ENCODE measurements around the gene LRRFIP1.
A peak's percentile ranks its signal among the peaks of the same experiment; 100 is the strongest.

Gene LRRFIP1

DNA sequence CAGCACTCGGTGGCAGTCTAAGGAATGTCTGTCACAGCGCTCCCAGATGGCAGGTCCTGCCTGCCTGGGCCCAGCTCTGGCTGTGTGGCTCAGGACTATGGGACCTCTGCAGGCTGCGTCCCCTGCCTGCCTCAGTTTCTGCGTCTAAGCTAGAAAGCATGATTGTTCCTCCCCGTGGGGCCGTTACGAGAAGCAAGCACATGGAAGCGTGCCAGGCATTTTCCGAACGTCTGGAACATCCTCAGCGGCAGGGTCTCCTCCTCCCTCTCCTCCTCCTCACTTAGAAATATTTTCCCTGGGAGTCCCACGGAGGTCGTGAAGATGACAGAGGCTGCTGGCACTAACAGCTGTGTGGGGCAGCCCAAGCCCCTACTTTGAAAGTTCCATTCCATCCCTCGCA, 43.3 kb downstream of the LRRFIP1 start:
- no peak overlapping the region for H3K4me3 ChIP-seq (ENCODE audit: control insufficient read depth, low read depth, low read length)
- no peak for DNase-seq (ENCODE audit: low read depth)
- TF ChIP-seq, protein P1, sequence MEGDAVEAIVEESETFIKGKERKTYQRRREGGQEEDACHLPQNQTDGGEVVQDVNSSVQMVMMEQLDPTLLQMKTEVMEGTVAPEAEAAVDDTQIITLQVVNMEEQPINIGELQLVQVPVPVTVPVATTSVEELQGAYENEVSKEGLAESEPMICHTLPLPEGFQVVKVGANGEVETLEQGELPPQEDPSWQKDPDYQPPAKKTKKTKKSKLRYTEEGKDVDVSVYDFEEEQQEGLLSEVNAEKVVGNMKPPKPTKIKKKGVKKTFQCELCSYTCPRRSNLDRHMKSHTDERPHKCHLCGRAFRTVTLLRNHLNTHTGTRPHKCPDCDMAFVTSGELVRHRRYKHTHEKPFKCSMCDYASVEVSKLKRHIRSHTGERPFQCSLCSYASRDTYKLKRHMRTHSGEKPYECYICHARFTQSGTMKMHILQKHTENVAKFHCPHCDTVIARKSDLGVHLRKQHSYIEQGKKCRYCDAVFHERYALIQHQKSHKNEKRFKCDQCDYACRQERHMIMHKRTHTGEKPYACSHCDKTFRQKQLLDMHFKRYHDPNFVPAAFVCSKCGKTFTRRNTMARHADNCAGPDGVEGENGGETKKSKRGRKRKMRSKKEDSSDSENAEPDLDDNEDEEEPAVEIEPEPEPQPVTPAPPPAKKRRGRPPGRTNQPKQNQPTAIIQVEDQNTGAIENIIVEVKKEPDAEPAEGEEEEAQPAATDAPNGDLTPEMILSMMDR (IDR thresholded peaks at IDR 0.05; ENCODE audit: control insufficient read depth, insufficient read depth, low read depth, low read length, missing control alignments), result no peak

DNA sequence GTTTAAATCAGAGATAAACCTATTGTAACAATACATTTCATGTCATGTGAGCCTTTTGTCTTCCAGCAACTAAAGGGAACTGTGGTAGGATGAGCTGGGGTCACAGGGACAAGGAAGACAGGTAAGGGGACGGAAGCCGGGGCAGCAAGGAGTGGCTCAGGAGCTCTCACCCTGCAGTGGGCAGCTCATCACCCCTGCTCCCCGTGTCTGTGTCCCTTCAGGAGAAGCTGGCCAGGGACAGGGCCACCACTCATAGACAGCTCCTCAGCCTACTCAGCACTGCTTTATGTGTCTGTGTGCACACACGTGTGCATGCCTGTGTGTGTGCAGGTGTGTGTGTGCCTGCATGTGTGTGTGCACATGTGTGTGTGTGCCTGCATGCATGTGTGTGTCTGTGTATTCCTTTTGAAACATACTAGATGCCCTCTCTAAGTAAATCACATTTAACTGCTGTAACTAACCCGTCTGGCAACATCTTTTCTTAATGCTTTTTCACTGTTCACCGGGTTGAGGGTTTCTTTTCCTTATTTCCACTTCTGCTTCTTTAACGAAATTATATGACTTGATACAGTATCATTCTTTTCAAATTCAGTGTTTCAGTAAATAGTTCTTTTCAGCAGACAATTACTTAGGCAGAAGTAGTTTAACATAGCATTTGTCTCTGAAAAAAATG, 44.2 kb downstream of the LRRFIP1 start:
- H3K4me3 ChIP-seq (ENCODE audit: control insufficient read depth, low read depth, low read length), result no peak overlapping the region

DNA sequence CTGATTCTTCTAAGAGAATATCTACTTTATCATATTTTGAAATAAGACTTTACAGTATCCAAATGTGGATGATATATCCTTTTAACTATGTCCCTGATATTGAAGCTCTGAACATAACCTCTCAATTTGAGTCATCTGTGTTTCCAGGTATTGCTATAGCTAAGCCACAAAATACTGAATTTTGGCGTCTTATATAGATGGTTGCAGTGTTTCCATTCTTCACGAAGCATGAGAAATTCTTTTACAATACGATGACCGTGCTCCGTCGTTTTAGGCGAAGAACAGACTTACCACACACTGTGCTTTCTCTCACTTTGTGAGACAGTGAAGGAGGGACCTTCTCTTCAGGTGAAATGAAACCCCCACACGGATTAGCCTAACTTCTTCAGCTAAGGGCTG, 45.3 kb downstream of the LRRFIP1 start:
- no peak for DNase-seq (ENCODE audit: low read depth)
- no peak overlapping the region for H3K4me3 ChIP-seq (ENCODE audit: control insufficient read depth, low read depth, low read length)
- TF ChIP-seq, protein P1 (IDR thresholded peaks at IDR 0.05; ENCODE audit: control insufficient read depth, insufficient read depth, low read depth, low read length, missing control alignments), result no peak

More for the DNA sequence above, 44.2 kb downstream of the LRRFIP1 start:
- no peak for DNase-seq (ENCODE audit: low read depth)
- TF ChIP-seq, protein P1 (IDR thresholded peaks at IDR 0.05; ENCODE audit: control insufficient read depth, insufficient read depth, low read depth, low read length, missing control alignments), result no peak

DNA sequence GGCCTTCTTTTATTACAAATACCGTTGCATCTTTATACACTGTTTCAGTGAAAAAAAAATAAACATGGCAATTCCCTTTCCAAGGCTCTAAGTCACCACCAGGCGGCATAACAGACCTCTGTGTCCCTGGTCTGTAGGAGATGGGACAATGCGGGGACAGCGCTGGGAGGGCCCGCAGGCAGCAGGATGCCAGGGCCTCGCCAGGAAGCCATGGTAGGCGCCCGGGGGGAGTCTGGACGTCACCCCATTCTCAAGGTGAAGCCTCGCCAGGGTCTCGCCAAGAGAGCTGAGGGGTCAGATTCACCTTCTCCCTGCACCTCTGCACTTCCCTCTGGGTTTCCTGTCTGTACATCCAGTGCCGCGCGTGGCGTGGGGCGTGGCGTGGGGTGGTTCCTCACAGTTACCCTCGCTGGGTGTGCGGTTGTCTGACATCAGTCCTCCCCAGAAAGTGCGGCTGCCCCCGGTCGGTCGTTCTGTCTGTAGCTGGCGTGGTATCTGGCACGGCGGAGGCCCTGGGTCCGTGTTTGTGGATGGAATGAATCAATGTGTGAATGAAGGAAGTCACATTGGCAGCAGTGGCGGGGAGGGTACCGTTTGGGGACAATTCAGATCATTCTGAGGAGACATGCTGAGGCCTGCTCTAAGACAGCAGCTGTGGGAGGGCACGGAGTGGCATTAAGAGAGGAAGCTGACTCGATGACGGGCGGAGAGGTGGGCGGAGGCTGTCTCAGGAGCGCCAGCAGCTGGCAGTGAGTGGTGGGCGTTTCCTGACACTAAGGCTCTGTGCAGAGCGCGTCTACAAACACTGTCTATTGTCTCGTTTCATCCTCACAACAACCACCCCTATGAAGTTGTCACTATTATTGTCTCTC, 46.0 kb downstream of the LRRFIP1 start:
- H3K4me3 ChIP-seq (ENCODE audit: control insufficient read depth, low read depth, low read length), result no peak overlapping the region
- DNase-seq (ENCODE audit: low read depth), result no peak
- TF ChIP-seq, protein P1 (IDR thresholded peaks at IDR 0.05; ENCODE audit: control insufficient read depth, insufficient read depth, low read depth, low read length, missing control alignments), result peak; percentile 60

DNA sequence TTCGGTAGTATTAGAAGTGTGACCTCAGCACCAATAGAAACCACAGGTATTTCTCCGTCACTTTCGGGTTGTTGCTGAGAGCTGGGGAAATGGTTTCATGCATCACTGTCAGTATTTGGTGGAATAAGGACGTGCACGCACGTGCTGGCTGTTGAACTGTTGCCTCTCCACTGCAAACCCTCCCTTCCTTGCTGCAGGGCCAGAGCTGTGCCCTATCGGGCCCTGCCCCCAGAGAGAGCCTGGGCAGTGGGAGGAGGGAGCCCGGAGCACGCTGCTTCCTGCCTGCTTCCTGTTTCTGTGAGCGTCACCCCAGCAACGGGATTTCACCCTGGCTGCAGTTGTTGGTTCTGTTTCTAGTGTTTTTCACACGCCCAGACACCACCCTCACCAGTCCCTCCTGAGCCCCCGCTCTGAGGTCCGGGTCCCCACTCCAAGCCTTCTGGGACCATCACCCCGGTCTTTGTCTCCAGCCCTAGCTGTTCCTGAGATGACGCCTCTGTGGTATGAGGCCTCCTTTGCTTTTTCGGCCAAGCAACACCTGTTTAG, 47.4 kb downstream of the LRRFIP1 start:
- DNase-seq (ENCODE audit: low read depth), result no peak
- TF ChIP-seq, protein P1 (IDR thresholded peaks at IDR 0.05; ENCODE audit: control insufficient read depth, insufficient read depth, low read depth, low read length, missing control alignments), result no peak

DNA sequence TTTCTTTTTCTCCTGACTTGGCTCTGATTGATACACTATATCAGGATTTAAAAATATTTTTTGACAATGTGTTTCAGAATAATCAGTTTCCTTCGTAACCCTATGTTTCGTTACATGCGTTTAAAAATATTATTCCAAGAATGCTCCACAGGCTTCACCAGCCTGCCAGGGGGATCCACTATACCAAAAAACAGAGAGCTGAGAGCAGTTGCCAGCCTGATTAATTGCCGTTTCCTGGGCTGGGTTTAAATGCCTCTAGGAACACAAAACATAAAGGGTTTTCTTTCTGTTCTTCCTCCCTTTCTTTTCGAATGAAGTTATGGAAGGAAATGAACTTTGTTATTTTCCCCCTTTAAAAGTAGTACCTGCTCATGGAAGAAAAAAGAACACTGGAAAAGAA, 47.9 kb downstream of the LRRFIP1 start:
- DNase-seq (ENCODE audit: low read depth), result no peak
- no peak overlapping the region for H3K4me3 ChIP-seq (ENCODE audit: control insufficient read depth, low read depth, low read length)
- TF ChIP-seq, protein P1 (IDR thresholded peaks at IDR 0.05; ENCODE audit: control insufficient read depth, insufficient read depth, low read depth, low read length, missing control alignments), result no peak

More for the DNA sequence above, 47.4 kb downstream of the LRRFIP1 start:
- H3K4me3 ChIP-seq (ENCODE audit: control insufficient read depth, low read depth, low read length), result no peak overlapping the region
